ENCODE data around the gene LRRC8D.

Gene LRRC8D

GRCh38 chr1:89810302-89810701, 10.5 kb upstream of the LRRC8D start:
- Histone ChIP-seq H3K27ac (replicated peaks; ENCODE audit: low read length) (no peak overlapping the region), H3K4me2 (ENCODE audit: insufficient read depth, low read length, poor library complexity, severe bottlenecking) (no peak overlapping the region), H2BK12ac (ENCODE audit: low read length) (no peak overlapping the region), H3K79me1 (ENCODE audit: low read depth, low read length) (no peaks in the 10 kb centered on the region), H2AK5ac (ENCODE audit: low read depth, low read length) (no peak overlapping the region), H3K14ac (ENCODE audit: low read length) (no peak overlapping the region), H4K91ac (ENCODE audit: low read depth, low read length, poor library complexity) (no peak overlapping the region), H2BK5ac (ENCODE audit: low read length) (no peak overlapping the region), H2BK120ac (ENCODE audit: low read depth, low read length) (no peak overlapping the region), H3K23ac (ENCODE audit: low read depth, low read length, poor library complexity) (no peak overlapping the region), H3K4ac (ENCODE audit: low read length) (no peak overlapping the region), H3K18ac (ENCODE audit: low read length) (no peak overlapping the region), H3K9ac (ENCODE audit: low read depth, low read length, poor library complexity) (no peak overlapping the region), H2BK15ac (ENCODE audit: low read length) (no peak overlapping the region), H3K4me3 (ENCODE audit: low read length in 2 of 2) (no peak overlapping the region), H3K4me1 (ENCODE audit: control insufficient read depth in 2 of 2, insufficient read depth in 1 of 2, low read depth in 1 of 2, low read length in 2 of 2) (peaks cover 9% of the 10 kb centered on the region in 2 donors), H2AFZ (ENCODE audit: low read length) (no peak overlapping the region), H3K9me3 (replicated peaks in 1 of 2; ENCODE audit: control insufficient read depth in 2 of 2, insufficient read depth in 1 of 2, low read depth in 1 of 2, low read length in 2 of 2) (no peaks in the 10 kb centered on the region), H3K27me3 (ENCODE audit: control insufficient read depth in 3 of 3, insufficient read depth in 3 of 3, low read depth in 1 of 3, low read length in 3 of 3) (no peaks in the 10 kb centered on the region), H4K8ac (ENCODE audit: low read depth, low read length) (no peak overlapping the region), H3K36me3 (replicated peaks in 1 of 2; ENCODE audit: control insufficient read depth in 2 of 2, insufficient read depth in 2 of 2, low read length in 2 of 2) (no peaks in the 10 kb centered on the region)
- DNase-seq (ENCODE audit: low spot score) = no peak
- no CpG with 5 or more reads among the region's 1 CpG for WGBS, 2 donors (ENCODE audit: extremely low coverage in 2 of 2, insufficient read length in 2 of 2, insufficient replicate concordance in 1 of 2)

GRCh38 chr1:89810880-89811279, 10.0 kb upstream of the LRRC8D start:
- H3K9ac ChIP-seq (ENCODE audit: low read depth, low read length, poor library complexity) = no peak overlapping the region
- no peaks in the 10 kb centered on the region for H3K27me3 ChIP-seq (ENCODE audit: control insufficient read depth in 3 of 3, insufficient read depth in 3 of 3, low read depth in 1 of 3, low read length in 3 of 3)
- H3K9me3 ChIP-seq (replicated peaks in 1 of 2; ENCODE audit: control insufficient read depth in 2 of 2, insufficient read depth in 1 of 2, low read depth in 1 of 2, low read length in 2 of 2) = no peaks in the 10 kb centered on the region
- H3K18ac ChIP-seq (ENCODE audit: low read length) = no peak overlapping the region
- no peaks in the 10 kb centered on the region for H3K36me3 ChIP-seq (replicated peaks in 1 of 2; ENCODE audit: control insufficient read depth in 2 of 2, insufficient read depth in 2 of 2, low read length in 2 of 2)
- no peak overlapping the region for H3K27ac ChIP-seq (replicated peaks; ENCODE audit: low read length)
- no peak overlapping the region for H2BK12ac ChIP-seq (ENCODE audit: low read length)
- H3K4ac ChIP-seq (ENCODE audit: low read length) = no peak overlapping the region
- H2BK5ac ChIP-seq (ENCODE audit: low read length) = no peak overlapping the region
- H2AFZ ChIP-seq (ENCODE audit: low read length) = no peak overlapping the region
- no peak overlapping the region for H3K14ac ChIP-seq (ENCODE audit: low read length)
- H2AK5ac ChIP-seq (ENCODE audit: low read depth, low read length) = no peak overlapping the region
- no peak overlapping the region for H4K91ac ChIP-seq (ENCODE audit: low read depth, low read length, poor library complexity)
- no peak overlapping the region for H4K8ac ChIP-seq (ENCODE audit: low read depth, low read length)
- no peaks in the 10 kb centered on the region for H3K79me1 ChIP-seq (ENCODE audit: low read depth, low read length)
- H2BK15ac ChIP-seq (ENCODE audit: low read length) = no peak overlapping the region
- no peak overlapping the region for H3K23ac ChIP-seq (ENCODE audit: low read depth, low read length, poor library complexity)
- no peak overlapping the region for H2BK120ac ChIP-seq (ENCODE audit: low read depth, low read length)
- H3K4me3 ChIP-seq (ENCODE audit: low read length in 2 of 2) = no peak overlapping the region
- DNase-seq (ENCODE audit: low spot score) = no peak
- H3K4me2 ChIP-seq (ENCODE audit: insufficient read depth, low read length, poor library complexity, severe bottlenecking) = no peak overlapping the region
- peaks cover 9% of the 10 kb centered on the region in 2 donors for H3K4me1 ChIP-seq (ENCODE audit: control insufficient read depth in 2 of 2, insufficient read depth in 1 of 2, low read depth in 1 of 2, low read length in 2 of 2)
- WGBS, 2 donors (ENCODE audit: extremely low coverage in 2 of 2, insufficient read length in 2 of 2, insufficient replicate concordance in 1 of 2) = no CpG with 5 or more reads among the region's 1 CpG

GRCh38 chr1:89812992-89813391, 7.8 kb upstream of the LRRC8D start:
- no peak for DNase-seq (ENCODE audit: low spot score)
- WGBS, 2 donors (ENCODE audit: extremely low coverage in 2 of 2, insufficient read length in 2 of 2, insufficient replicate concordance in 1 of 2) = no CpG with 5 or more reads among the region's 1 CpG

GRCh38 chr1:89815040-89815439, 5.8 kb upstream of the LRRC8D start:
- H3K79me1 ChIP-seq (ENCODE audit: low read depth, low read length) = no peaks in the 10 kb centered on the region

More at GRCh38 chr1:89812992-89813391, 7.8 kb upstream of the LRRC8D start:
- Histone ChIP-seq H3K4me1 (ENCODE audit: control insufficient read depth in 2 of 2, insufficient read depth in 1 of 2, low read depth in 1 of 2, low read length in 2 of 2) (peaks cover 8 to 9% of the 10 kb centered on the region in 2 donors), H3K4me2 (ENCODE audit: insufficient read depth, low read length, poor library complexity, severe bottlenecking) (no peak overlapping the region), H3K18ac (ENCODE audit: low read length) (no peak overlapping the region), H2BK120ac (ENCODE audit: low read depth, low read length) (no peak overlapping the region), H3K9me3 (replicated peaks in 1 of 2; ENCODE audit: control insufficient read depth in 2 of 2, insufficient read depth in 1 of 2, low read depth in 1 of 2, low read length in 2 of 2) (no peaks in the 10 kb centered on the region), H3K79me1 (ENCODE audit: low read depth, low read length) (no peaks in the 10 kb centered on the region), H2AK5ac (ENCODE audit: low read depth, low read length) (no peak overlapping the region), H3K4ac (ENCODE audit: low read length) (no peak overlapping the region), H2BK5ac (ENCODE audit: low read length) (no peak overlapping the region), H4K91ac (ENCODE audit: low read depth, low read length, poor library complexity) (no peak overlapping the region), H3K27me3 (ENCODE audit: control insufficient read depth in 3 of 3, insufficient read depth in 3 of 3, low read depth in 1 of 3, low read length in 3 of 3) (no peaks in the 10 kb centered on the region), H3K4me3 (ENCODE audit: low read length in 2 of 2) (no peak overlapping the region), H3K27ac (replicated peaks; ENCODE audit: low read length) (no peak overlapping the region), H4K8ac (ENCODE audit: low read depth, low read length) (no peak overlapping the region), H3K9ac (ENCODE audit: low read depth, low read length, poor library complexity) (no peak overlapping the region), H3K23ac (ENCODE audit: low read depth, low read length, poor library complexity) (no peak overlapping the region), H2BK15ac (ENCODE audit: low read length) (no peak overlapping the region), H3K36me3 (replicated peaks in 1 of 2; ENCODE audit: control insufficient read depth in 2 of 2, insufficient read depth in 2 of 2, low read length in 2 of 2) (no peaks in the 10 kb centered on the region), H2AFZ (ENCODE audit: low read length) (no peak overlapping the region), H3K14ac (ENCODE audit: low read length) (no peak overlapping the region), H2BK12ac (ENCODE audit: low read length) (no peak overlapping the region)

More at GRCh38 chr1:89815040-89815439, 5.8 kb upstream of the LRRC8D start:
- no peak overlapping the region for H4K91ac ChIP-seq (ENCODE audit: low read depth, low read length, poor library complexity)
- no peak overlapping the region for H2AFZ ChIP-seq (ENCODE audit: low read length)
- no peak overlapping the region for H2BK15ac ChIP-seq (ENCODE audit: low read length)
- H3K36me3 ChIP-seq (replicated peaks in 1 of 2; ENCODE audit: control insufficient read depth in 2 of 2, insufficient read depth in 2 of 2, low read length in 2 of 2) = no peaks in the 10 kb centered on the region
- DNase-seq (ENCODE audit: low spot score) = no peak
- H3K27ac ChIP-seq (replicated peaks; ENCODE audit: low read length) = no peak overlapping the region
- no peak overlapping the region for H2BK5ac ChIP-seq (ENCODE audit: low read length)
- no CpG with 5 or more reads among the region's 1 CpG for WGBS, 2 donors (ENCODE audit: extremely low coverage in 2 of 2, insufficient read length in 2 of 2, insufficient replicate concordance in 1 of 2)
- no peaks in the 10 kb centered on the region for H3K9me3 ChIP-seq (replicated peaks in 1 of 2; ENCODE audit: control insufficient read depth in 2 of 2, insufficient read depth in 1 of 2, low read depth in 1 of 2, low read length in 2 of 2)
- no peak overlapping the region for H3K4me3 ChIP-seq (ENCODE audit: low read length in 2 of 2)
- no peak overlapping the region for H2BK12ac ChIP-seq (ENCODE audit: low read length)
- H3K14ac ChIP-seq (ENCODE audit: low read length) = no peak overlapping the region
- peaks cover 0 to 3% of the 10 kb centered on the region in 2 donors for H3K4me1 ChIP-seq (ENCODE audit: control insufficient read depth in 2 of 2, insufficient read depth in 1 of 2, low read depth in 1 of 2, low read length in 2 of 2)
- H3K27me3 ChIP-seq (ENCODE audit: control insufficient read depth in 3 of 3, insufficient read depth in 3 of 3, low read depth in 1 of 3, low read length in 3 of 3) = no peaks in the 10 kb centered on the region
- no peak overlapping the region for H3K9ac ChIP-seq (ENCODE audit: low read depth, low read length, poor library complexity)
- no peak overlapping the region for H3K18ac ChIP-seq (ENCODE audit: low read length)
- H2BK120ac ChIP-seq (ENCODE audit: low read depth, low read length) = no peak overlapping the region
- no peak overlapping the region for H3K23ac ChIP-seq (ENCODE audit: low read depth, low read length, poor library complexity)
- H3K4me2 ChIP-seq (ENCODE audit: insufficient read depth, low read length, poor library complexity, severe bottlenecking) = no peak overlapping the region
- H2AK5ac ChIP-seq (ENCODE audit: low read depth, low read length) = no peak overlapping the region
- H4K8ac ChIP-seq (ENCODE audit: low read depth, low read length) = no peak overlapping the region
- H3K4ac ChIP-seq (ENCODE audit: low read length) = no peak overlapping the region
